Measurements from ENCODE around the gene KCNN2. TPM values are rescaled to one million over a fixed set of nuclear protein-coding genes. Genes with fewer than 3 reads are reported as not detected.

Gene KCNN2
- polyA plus RNA-seq, 1 experiment: 4.6 TPM

DNA sequence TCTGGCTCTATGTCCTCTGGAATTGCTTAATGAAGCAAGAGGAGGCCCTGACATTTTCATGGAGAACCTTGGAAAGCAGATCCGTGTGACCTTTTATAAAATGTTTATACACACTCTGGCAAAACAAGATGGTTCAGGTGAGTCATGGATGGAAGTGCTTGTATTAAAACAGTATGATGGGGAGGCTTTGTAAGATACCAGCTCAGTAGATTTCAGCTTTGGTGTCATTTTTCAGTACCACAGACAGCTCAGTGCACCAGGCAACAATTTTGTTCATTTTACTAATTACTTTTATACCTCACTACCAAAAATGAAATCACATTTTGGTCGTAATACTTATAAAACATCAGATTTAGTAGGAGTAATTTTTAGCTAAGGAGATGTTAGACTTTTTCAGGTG lies 5.2 kb downstream of the KCNN2 start:
- no peaks in the 10 kb centered on the region for H3K36me3 ChIP-seq (ENCODE audit: control insufficient read depth, insufficient read depth, low read length)
- TF ChIP-seq CTCF (IDR thresholded peaks at IDR 0.05; ENCODE audit: insufficient read depth, low read depth, low read length): no peak
- POLR2A ChIA-PET: no interaction called here
- no peaks in the 10 kb centered on the region; the same call in 1 of the 2 replicates for H3K27me3 ChIP-seq (ENCODE audit: control insufficient read depth, insufficient read depth, low read length)
- no peak for DNase-seq (ENCODE audit: low read depth)
- no peak overlapping the region for H3K4me3 ChIP-seq (ENCODE audit: low read depth, low read length)
- CTCF ChIA-PET: interaction anchor here (1.0 to 4.1 kb wide), 4 partner anchors 55 to 269 kb away, joined by 3 to 38 read pairs (median 4); no protein-coding TSS in a partner anchor

GRCh38 chr5:114369680-114370417 lies 8.0 kb downstream of the KCNN2 start:
- H3K27me3 ChIP-seq (ENCODE audit: control insufficient read depth, insufficient read depth, low read length): no peaks in the 10 kb centered on the region
- ChIA-PET POLR2A (no interaction called here), CTCF (interaction anchor here (0.6 to 0.7 kb wide), 2 partner anchors 21 to 62 kb away, joined by 3 read pairs; no protein-coding TSS in a partner anchor)
- no peak for TF ChIP-seq CTCF (IDR thresholded peaks at IDR 0.05; ENCODE audit: insufficient read depth, low read depth, low read length)
- no peak overlapping the region for H3K4me3 ChIP-seq (ENCODE audit: low read depth, low read length)
- no peak for DNase-seq (ENCODE audit: low read depth)
- no peaks in the 10 kb centered on the region for H3K36me3 ChIP-seq (ENCODE audit: control insufficient read depth, insufficient read depth, low read length)

- CTCF ChIA-PET: interaction anchor here (2.3 kb wide), 1 partner anchor 72 kb away, joined by 5 read pairs; no protein-coding TSS in a partner anchor
- H3K36me3 ChIP-seq (ENCODE audit: control insufficient read depth, insufficient read depth, low read length): no peaks in the 10 kb centered on the region
- POLR2A ChIA-PET: no interaction called here
- DNase-seq (ENCODE audit: low read depth): no peak
- no peak overlapping the region for H3K4me3 ChIP-seq (ENCODE audit: low read depth, low read length)
- no peaks in the 10 kb centered on the region for H3K27me3 ChIP-seq (ENCODE audit: control insufficient read depth, insufficient read depth, low read length)
- TF ChIP-seq CTCF (IDR thresholded peaks at IDR 0.05; ENCODE audit: insufficient read depth, low read depth, low read length): no peak
Measured at GRCh38 chr5:114377050-114377844, 15.4 kb downstream of the KCNN2 start.

- ChIA-PET POLR2A (no interaction called here), CTCF (interaction anchor here (1.0 kb wide), 1 partner anchor 71 kb away, joined by 3 read pairs; no protein-coding TSS in a partner anchor)
- H3K27me3 ChIP-seq (ENCODE audit: control insufficient read depth, insufficient read depth, low read length): no peaks in the 10 kb centered on the region
- no peak overlapping the region for H3K4me3 ChIP-seq (ENCODE audit: low read depth, low read length)
- H3K36me3 ChIP-seq (ENCODE audit: control insufficient read depth, insufficient read depth, low read length): no peaks in the 10 kb centered on the region
- no peak for DNase-seq (ENCODE audit: low read depth)
- no peak for TF ChIP-seq CTCF (IDR thresholded peaks at IDR 0.05; ENCODE audit: insufficient read depth, low read depth, low read length)
Measured at GRCh38 chr5:114377946-114378345, 16.1 kb downstream of the KCNN2 start.

DNA sequence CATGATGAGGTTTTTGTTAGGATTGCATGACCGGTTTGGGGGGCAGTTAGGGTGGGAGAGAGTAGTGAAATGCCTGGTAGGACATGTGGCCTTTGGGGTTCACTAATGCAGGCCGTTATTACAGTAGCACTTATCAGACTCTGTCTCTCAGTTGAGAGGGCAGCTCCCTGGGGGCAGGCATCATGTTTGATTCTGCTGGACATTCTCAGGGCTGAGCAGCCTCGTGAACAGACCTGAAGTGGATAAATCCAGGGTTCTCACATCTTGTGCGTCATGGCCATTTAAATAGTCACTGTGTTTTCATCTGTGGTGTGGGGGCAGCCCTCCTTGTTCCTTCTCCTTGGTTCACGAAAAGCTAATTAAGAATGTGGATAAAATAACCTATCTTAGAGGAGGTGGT lies 18.9 kb downstream of the KCNN2 start:
- H3K4me3 ChIP-seq (ENCODE audit: low read depth, low read length): no peak overlapping the region
- ChIA-PET POLR2A (interaction anchor here (0.6 kb wide), 1 partner anchor 171 kb away, joined by 3 read pairs; no protein-coding TSS in a partner anchor), CTCF (interaction anchor here (0.6 to 1.3 kb wide), 3 partner anchors 18 to 280 kb away, joined by 3 to 6 read pairs (median 4); partner anchors contain the start of gene KCNN2)
- DNase-seq (ENCODE audit: low read depth): no peak
- no peaks in the 10 kb centered on the region for H3K27me3 ChIP-seq (ENCODE audit: control insufficient read depth, insufficient read depth, low read length)
- no peaks in the 10 kb centered on the region for H3K36me3 ChIP-seq (ENCODE audit: control insufficient read depth, insufficient read depth, low read length)
- no peak for TF ChIP-seq CTCF (IDR thresholded peaks at IDR 0.05; ENCODE audit: insufficient read depth, low read depth, low read length)
